SH-SY5Y (cell line): ENCODE results near the gene RBMS3.

Source experiments
- GATA2 ChIP-seq: IDR thresholded peaks from 2 replicates; pipeline ENCODE4 v1.6.1; 2011; ENCODE audit warnings: mild to moderate bottlenecking, low read depth, low read length
- GATA3 ChIP-seq: IDR thresholded peaks from 2 replicates; pipeline ENCODE4 v1.6.1; 2011; ENCODE audit warnings: low read depth, mild to moderate bottlenecking, low read length, moderate library complexity

RBMS3 gene

DNA sequence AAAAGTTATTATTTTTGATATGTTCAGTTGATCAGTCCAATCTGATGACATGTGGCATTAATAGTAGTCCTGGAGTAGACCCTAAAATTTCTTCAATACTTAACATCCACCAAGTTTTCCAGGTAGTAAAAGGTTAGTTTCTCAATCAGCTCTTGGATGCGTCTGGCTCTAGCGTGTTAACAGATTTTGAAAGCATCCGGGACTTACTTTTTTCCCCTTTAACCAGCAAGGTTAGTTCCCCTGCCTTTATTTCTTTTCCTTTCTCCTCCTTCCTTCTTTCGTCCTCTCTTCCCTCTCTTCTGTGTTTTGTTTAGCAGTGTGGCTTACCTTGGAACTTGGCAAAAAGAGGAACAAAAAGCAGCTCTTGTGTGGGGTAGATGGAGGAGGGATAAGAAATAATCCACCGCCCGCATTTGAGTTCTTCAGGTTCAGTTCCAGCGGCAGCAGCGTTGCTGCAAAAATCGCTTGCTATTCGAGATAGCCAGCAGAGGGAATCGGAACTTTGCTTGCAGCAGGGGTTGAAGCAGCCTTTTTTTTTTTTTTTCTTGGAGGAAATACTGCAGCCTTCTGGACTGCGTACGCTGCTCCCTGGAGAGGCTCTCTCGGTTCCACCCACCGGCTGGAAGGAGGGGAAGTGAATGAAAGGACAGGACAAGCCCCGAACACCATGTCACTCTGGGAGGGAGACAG is at the start of gene RBMS3:
TSS of gene RBMS3 (plus strand) at position 668 of the 690 bp plus-strand sequence.
- peak; percentile 63; the same call in 1 of the 2 replicates for TF ChIP-seq GATA3
- peak; percentile 91 for TF ChIP-seq GATA2

GRCh38 chr3:29236146-29236840 is 44.6 kb upstream of the RBMS3 start:
- TF ChIP-seq GATA3 (no peak), GATA2 (no peak)

DNA sequence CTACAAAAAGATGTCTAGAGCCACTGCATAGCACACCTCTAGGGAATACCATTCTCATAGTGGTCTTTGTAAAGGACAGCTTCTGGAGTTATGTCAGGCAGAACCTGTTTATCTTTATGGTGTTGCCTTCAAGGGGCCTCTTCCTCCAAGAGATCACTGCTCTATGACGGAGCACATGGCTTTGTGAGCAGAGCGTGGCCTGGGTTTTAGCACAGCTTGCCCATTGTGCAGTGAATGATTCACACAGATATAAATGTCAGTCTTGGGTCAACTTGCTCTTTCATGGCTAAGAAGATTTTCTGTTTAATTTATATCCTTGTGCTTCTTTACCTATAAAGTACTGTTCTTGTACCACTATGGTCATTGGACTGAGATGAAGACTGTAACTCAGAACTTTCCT is 41.5 kb upstream of the RBMS3 start:
- no peak for TF ChIP-seq GATA3
- TF ChIP-seq GATA2 = no peak

DNA sequence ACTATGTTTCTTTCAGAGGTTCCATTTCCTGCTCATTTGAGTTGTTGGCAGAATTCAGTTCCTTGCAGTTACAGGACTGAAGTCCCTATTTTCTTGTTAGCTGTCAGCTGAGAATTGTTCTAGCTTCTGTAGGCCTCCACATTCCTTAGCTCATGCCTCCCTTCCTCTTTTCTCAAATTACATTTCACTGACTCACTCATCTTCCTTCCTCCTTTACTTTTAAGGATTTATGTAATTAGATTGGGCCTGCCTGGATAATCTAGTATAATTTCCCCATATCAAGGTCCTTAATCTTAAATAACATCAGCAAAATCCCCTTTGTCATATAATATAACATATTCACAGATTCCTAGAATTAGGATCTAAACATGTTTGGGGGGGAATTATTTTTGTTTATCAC is 40.6 kb upstream of the RBMS3 start:
- TF ChIP-seq GATA3 = no peak
- no peak for TF ChIP-seq GATA2

GRCh38 chr3:29240887-29241286 is 40.0 kb upstream of the RBMS3 start:
- TF ChIP-seq GATA3 = no peak
- TF ChIP-seq GATA2 = no peak

DNA sequence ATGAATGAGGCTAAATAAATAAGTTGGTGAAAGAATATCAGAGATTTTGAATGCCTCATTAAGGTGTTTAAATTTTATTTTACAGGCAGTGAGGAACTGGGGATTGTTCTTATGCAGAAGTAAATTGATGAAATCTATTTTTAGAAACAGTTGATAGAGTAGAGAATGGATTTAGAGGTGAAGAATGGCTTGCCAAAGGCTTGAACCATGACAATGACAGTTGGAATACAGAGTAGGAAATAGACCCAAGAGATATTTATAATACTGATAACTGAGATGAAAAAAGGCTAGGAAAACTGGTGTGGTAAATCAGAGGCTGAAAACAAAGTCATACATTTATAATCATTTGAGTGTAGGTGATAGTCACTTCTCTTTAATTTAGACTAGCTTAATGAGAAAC is 39.0 kb upstream of the RBMS3 start:
- TF ChIP-seq GATA2 (no peak), GATA3 (no peak)

DNA sequence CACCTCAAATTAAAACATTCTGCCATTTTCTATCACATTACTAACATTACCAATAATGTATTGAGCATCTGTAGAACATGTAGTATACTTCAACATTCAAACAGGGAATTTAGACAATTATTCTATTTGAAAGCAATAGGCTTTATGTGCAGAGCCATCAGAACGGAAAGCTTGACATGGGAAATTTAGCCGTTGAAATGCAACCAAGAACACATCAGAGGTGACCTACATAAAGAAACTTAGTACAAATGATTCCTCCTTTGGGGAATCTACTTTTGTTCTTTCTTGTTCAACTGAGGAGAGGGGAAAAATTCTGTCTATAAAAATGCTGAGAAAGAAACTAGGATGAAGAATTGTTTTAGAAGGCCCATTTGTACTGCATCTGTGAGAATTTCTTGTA is 38.6 kb upstream of the RBMS3 start:
- TF ChIP-seq GATA3 (no peak), GATA2 (no peak)

DNA sequence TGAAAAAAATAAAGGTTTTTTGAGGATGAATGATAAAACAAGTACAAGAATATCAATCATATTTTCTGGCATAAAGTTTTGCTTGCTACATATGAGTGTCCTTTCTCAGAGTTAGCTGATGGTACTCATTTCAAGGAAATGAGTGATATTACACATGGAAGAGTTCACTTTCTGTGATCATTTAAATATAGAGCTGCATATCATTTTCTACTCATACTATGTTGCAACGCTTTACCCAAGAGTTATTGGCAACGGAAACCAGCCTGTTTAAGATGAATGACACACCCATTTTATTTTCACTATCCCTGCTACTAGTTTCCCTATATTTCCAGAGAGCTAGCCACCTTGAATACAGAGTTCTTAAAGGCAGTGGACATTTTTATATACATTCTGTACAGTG is 35.4 kb upstream of the RBMS3 start:
- TF ChIP-seq GATA3 (no peak), GATA2 (no peak)

DNA sequence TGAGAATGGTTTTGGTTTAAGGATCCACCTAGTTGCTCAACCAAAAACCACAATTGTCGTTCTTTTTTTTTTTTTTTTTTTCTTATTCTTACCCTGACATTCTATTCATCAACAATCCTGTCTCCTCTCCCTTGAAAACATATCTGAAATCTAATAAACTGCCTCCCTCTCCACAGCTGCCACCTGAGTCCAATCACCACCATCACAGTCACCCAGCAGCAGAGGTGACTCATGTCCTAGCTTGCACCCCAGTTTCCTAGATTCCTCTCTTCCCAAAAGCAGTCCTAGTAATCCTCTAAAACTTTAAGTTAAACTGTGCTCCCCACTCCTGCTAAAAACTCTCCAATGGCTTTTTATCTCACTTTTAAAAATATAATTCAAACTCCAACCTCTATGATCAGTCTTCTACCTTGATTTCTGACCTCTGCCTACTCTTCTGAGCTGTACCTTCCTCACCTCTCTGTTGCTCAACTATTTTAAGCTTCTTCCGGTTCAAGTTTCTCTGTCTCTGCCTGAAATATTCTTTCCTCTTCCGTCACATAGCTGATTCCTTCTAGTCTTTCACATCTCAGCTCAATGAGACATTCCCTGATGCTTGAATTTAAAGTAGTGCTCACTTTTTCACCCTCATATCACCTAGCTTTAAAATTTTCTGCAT is 33.7 kb upstream of the RBMS3 start:
- TF ChIP-seq GATA3 (no peak), GATA2 (no peak)

GRCh38 chr3:29249829-29250345 is 31.0 kb upstream of the RBMS3 start:
- TF ChIP-seq GATA3 = no peak
- peak; percentile 69 for TF ChIP-seq GATA2

GRCh38 chr3:29255854-29256696 is 24.8 kb upstream of the RBMS3 start:
- no peak for TF ChIP-seq GATA3
- no peak for TF ChIP-seq GATA2

GRCh38 chr3:29258161-29258560 is 22.7 kb upstream of the RBMS3 start:
- no peak for TF ChIP-seq GATA2
- TF ChIP-seq GATA3 = no peak

DNA sequence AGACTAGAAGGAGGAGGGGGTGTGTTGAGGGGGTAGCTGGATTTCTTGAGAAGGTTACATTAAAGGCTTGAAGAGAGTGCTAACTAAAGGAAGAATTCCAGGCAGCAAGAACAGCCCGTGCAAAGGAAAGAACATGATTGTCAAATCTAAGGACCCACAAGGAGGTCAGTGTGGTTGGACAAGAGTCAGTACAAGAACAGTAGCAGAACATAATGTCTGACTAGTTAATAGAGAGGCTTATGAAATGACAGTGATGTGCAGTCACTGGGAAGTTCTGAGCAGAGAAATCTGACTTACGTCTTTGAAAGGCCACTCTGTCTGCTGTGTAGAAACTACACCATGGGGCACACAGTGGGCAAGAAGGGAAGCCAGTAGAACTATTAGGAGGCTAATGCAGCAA is 19.8 kb upstream of the RBMS3 start:
- no peak for TF ChIP-seq GATA3
- TF ChIP-seq GATA2 = no peak

DNA sequence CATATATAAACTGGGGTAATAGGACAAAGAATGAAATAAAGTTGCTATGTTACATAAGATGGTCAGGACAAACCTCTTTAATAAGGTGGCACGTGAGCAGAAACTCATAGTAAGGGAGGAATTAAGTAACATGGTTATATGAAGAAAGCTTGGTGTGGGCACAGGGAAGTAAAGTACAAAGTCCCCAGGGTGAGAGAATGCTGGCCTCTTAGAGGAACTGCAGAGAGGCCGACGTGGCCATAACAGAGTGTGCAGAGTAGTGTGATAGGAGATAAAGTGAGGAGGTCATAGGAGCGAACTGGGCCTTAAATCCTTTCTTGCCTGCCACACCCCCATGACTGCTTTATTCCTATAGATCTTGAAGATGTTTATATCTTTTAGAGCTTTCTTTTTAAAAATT is 17.4 kb upstream of the RBMS3 start:
- TF ChIP-seq GATA3 (no peak), GATA2 (no peak)

DNA sequence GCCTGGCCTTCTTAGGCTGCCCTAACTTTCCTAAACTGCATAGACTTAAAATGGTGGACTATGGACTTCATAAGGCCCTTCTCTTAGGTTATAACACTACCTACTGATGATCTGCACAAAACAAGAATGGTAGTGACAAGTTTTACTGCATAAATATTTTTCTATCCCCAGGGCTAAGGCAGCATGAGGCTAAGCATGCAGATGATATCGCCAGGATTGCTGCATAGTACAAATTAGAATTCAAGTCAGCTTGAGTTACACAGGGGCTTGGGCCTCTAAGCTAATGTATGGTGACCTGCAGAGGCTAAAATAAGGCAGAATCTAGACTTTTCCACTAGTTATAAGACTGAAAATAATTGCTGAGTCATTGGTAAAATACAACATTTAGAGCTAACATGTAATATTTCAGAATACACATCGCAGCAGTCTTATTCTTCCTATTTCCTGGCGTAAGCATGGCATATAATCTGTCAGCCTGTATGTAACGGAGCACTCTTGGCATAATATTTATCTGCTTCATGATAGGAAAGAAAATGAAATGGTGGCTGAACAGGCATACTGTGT is 15.3 kb upstream of the RBMS3 start:
- TF ChIP-seq GATA2 = no peak
- TF ChIP-seq GATA3 = no peak

- TF ChIP-seq GATA2 (no peak), GATA3 (no peak)
Observed at GRCh38 chr3:29267226-29267625, 13.6 kb upstream of the RBMS3 start.
